Karpas-422 (cell line): ENCODE data around the gene PWP1. TPM values are rescaled to one million over a fixed set of nuclear protein-coding genes. Genes with fewer than 3 reads are reported as not detected.
A peak's percentile ranks its signal among the peaks of the same experiment; 100 is the strongest.
"Not testable (repeated sequence)": the region's sequence is repeated elsewhere in the genome, so short reads cannot be mapped to it uniquely, and the experiment has no call there.

Experiments used
- DNase-seq: peaks from one replicate; pipeline ENCODE4 v3.0.0-alpha.2; 2015
- H2AFZ ChIP-seq: fragments of 200-600 bp; sonication (generic); 2 replicates; pipeline ENCODE4 v1.6.1; 2014; ENCODE audit warnings: antibody characterized with exemption, low read length, mixed read lengths
- H3K27ac ChIP-seq: fragments of 200-600 bp; sonication (generic); 2 replicates; pipeline ENCODE4 v1.5.1; 2014; ENCODE audit warnings: mild to moderate bottlenecking, low read length, moderate library complexity
- H3K27me3 ChIP-seq: fragments of 200-600 bp; sonication (generic); 2 replicates; pipeline ENCODE4 v1.6.1; 2014; ENCODE audit warnings: low read length, mixed read lengths
- H3K36me3 ChIP-seq: fragments of 200-600 bp; sonication (generic); 2 replicates; pipeline ENCODE4 v1.6.1; 2014; ENCODE audit warnings: low read length, mixed read lengths; ENCODE audit not compliant: insufficient read depth
- H3K4me1 ChIP-seq: fragments of 200-600 bp; sonication (generic); 2 replicates; pipeline ENCODE4 v1.6.1; 2014; ENCODE audit warnings: mild to moderate bottlenecking, low read length, mixed read lengths
- H3K4me2 ChIP-seq: fragments of 200-600 bp; sonication (generic); 2 replicates; pipeline ENCODE4 v1.6.1; 2014; ENCODE audit warnings: low read length, low read depth, mild to moderate bottlenecking; ENCODE audit not compliant: poor library complexity, severe bottlenecking
- H3K4me3 ChIP-seq: fragments of 200-600 bp; sonication (generic); 2 replicates; pipeline ENCODE4 v1.5.1; 2014; ENCODE audit warnings: mild to moderate bottlenecking, antibody characterized with exemption, low read length, mixed read lengths
- H3K79me2 ChIP-seq: fragments of 200-600 bp; sonication (generic); 2 replicates; pipeline ENCODE4 v1.6.1; 2014; ENCODE audit warnings: mild to moderate bottlenecking, low read length, mixed read lengths
- H3K9ac ChIP-seq: fragments of 200-600 bp; sonication (generic); 2 replicates; pipeline ENCODE4 v1.6.0; 2014; ENCODE audit warnings: low read length
- H3K9me2 ChIP-seq: fragments of 200-600 bp; sonication (generic), shearing (Covaris generic); replicated peaks from 2 replicates; pipeline ENCODE4 v1.6.0; 2014; ENCODE audit warnings: mild to moderate bottlenecking, low read length, moderate library complexity; ENCODE audit not compliant: insufficient read depth
- H3K9me3 ChIP-seq: fragments of 300-700, 200-600 bp; sonication (generic); 2 replicates; pipeline ENCODE4 v1.6.1; 2014; ENCODE audit warnings: low read length, mixed read lengths
- H4K20me1 ChIP-seq: fragments of 200-600 bp; sonication (generic); 2 replicates; pipeline ENCODE4 v1.6.1; 2014; ENCODE audit warnings: mild to moderate bottlenecking, antibody characterized with exemption, low read length, low read depth; ENCODE audit not compliant: insufficient read depth
- total RNA-seq: library from RNA; depleted of rRNA; stranded (reverse); fragments of >200 nt; shearing (Covaris generic); gene quantifications from 2 replicates; pipeline ENCODE4 v1.2.3, GENCODE V29; 2014; ENCODE audit warnings: low replicate concordance

PWP1 gene
- total RNA-seq, 1 experiment from 2014 or later: 37.4 TPM

GRCh38 chr12:107695772-107696171 is 10.2 kb downstream of the PWP1 start:
- peaks cover 18% of the 10 kb centered on the region for H3K79me2 ChIP-seq
- not testable (repeated sequence) for H3K4me1 ChIP-seq, H3K9me2 ChIP-seq, H3K4me2 ChIP-seq, H3K4me3 ChIP-seq, H3K9me3 ChIP-seq, H3K9ac ChIP-seq, H2AFZ ChIP-seq, H4K20me1 ChIP-seq, H3K27me3 ChIP-seq, H3K27ac ChIP-seq
- H3K36me3 ChIP-seq: peaks cover 86% of the 10 kb centered on the region
- DNase-seq: peak; percentile 53

- no peak overlapping the region for H3K27ac ChIP-seq
- H3K79me2 ChIP-seq: 0 out of 2 replicates have a peak, but pooled peaks cover 4% of the 10 kb centered on the region
- no peaks in the 10 kb centered on the region for H3K27me3 ChIP-seq
- H3K4me3 ChIP-seq: no peak overlapping the region
- no peaks in the 10 kb centered on the region for H3K9me2 ChIP-seq
- no peak overlapping the region for H3K4me2 ChIP-seq
- H4K20me1 ChIP-seq: no peaks in the 10 kb centered on the region
- H3K4me1 ChIP-seq: no peaks in the 10 kb centered on the region
- no peak overlapping the region for H3K9ac ChIP-seq
- no peak overlapping the region for H2AFZ ChIP-seq
- no peak for DNase-seq
- peaks cover 79% of the 10 kb centered on the region for H3K36me3 ChIP-seq
- H3K9me3 ChIP-seq: no peaks in the 10 kb centered on the region
These were observed 16.5 kb downstream of the PWP1 start for GRCh38 chr12:107702106-107702505.

- Histone ChIP-seq H3K36me3 (peaks cover 73% of the 10 kb centered on the region), H3K4me1 (no peaks in the 10 kb centered on the region), H3K9me3 (no peaks in the 10 kb centered on the region), H3K9ac (no peak overlapping the region), H2AFZ (no peak overlapping the region), H3K4me2 (no peak overlapping the region), H4K20me1 (no peaks in the 10 kb centered on the region), H3K27me3 (no peaks in the 10 kb centered on the region), H3K9me2 (no peaks in the 10 kb centered on the region), H3K4me3 (no peak overlapping the region), H3K27ac (no peak overlapping the region), H3K79me2 (peaks cover 17% of the 10 kb centered on the region)
- no peak for DNase-seq
These were observed 18.4 kb downstream of the PWP1 start for GRCh38 chr12:107704041-107704440.

- H3K4me3 ChIP-seq, H3K27me3 ChIP-seq, H3K9me2 ChIP-seq, DNase-seq, H3K4me1 ChIP-seq, H4K20me1 ChIP-seq, H3K9ac ChIP-seq, H3K4me2 ChIP-seq, H3K27ac ChIP-seq, H2AFZ ChIP-seq, H3K9me3 ChIP-seq: not testable (repeated sequence)
- H3K36me3 ChIP-seq: peaks cover 67% of the 10 kb centered on the region
- peaks cover 14% of the 10 kb centered on the region for H3K79me2 ChIP-seq
These were observed 19.9 kb downstream of the PWP1 start for GRCh38 chr12:107705522-107705921.

- no peaks in the 10 kb centered on the region for H3K4me1 ChIP-seq
- H3K27ac ChIP-seq: no peak overlapping the region
- DNase-seq: no peak
- no peak overlapping the region for H3K9ac ChIP-seq
- H3K9me3 ChIP-seq: no peaks in the 10 kb centered on the region
- H3K9me2 ChIP-seq: no peaks in the 10 kb centered on the region
- H3K27me3 ChIP-seq: no peaks in the 10 kb centered on the region
- no peak overlapping the region for H3K4me3 ChIP-seq
- peaks cover 41% of the 10 kb centered on the region for H3K36me3 ChIP-seq
- no peaks in the 10 kb centered on the region for H4K20me1 ChIP-seq
- H2AFZ ChIP-seq: no peak overlapping the region
- H3K79me2 ChIP-seq: no peaks in the 10 kb centered on the region
- no peak overlapping the region for H3K4me2 ChIP-seq
These were observed 30.2 kb downstream of the PWP1 start for GRCh38 chr12:107715780-107716179.

- no peaks in the 10 kb centered on the region for H3K4me1 ChIP-seq
- H3K9ac ChIP-seq: no peak overlapping the region
- no peaks in the 10 kb centered on the region for H3K9me2 ChIP-seq
- no peaks in the 10 kb centered on the region for H3K27me3 ChIP-seq
- H3K36me3 ChIP-seq: peaks cover 16% of the 10 kb centered on the region; the same call in 1 of the 2 replicates
- H3K79me2 ChIP-seq: no peaks in the 10 kb centered on the region
- no peak overlapping the region for H3K4me3 ChIP-seq
- no peaks in the 10 kb centered on the region for H4K20me1 ChIP-seq
- no peaks in the 10 kb centered on the region for H3K9me3 ChIP-seq
- no peak overlapping the region for H3K27ac ChIP-seq
- no peak overlapping the region for H3K4me2 ChIP-seq
- no peak for DNase-seq
- H2AFZ ChIP-seq: no peak overlapping the region
These were observed 33.0 kb downstream of the PWP1 start for GRCh38 chr12:107718606-107719005.

- H3K36me3 ChIP-seq, DNase-seq, H4K20me1 ChIP-seq, H3K27ac ChIP-seq, H3K9me3 ChIP-seq, H3K4me2 ChIP-seq, H3K9ac ChIP-seq, H3K79me2 ChIP-seq, H3K4me1 ChIP-seq, H2AFZ ChIP-seq, H3K4me3 ChIP-seq, H3K9me2 ChIP-seq, H3K27me3 ChIP-seq: not testable (repeated sequence)
These were observed 41.7 kb downstream of the PWP1 start for GRCh38 chr12:107727327-107727726.

- not testable (repeated sequence) for H3K79me2 ChIP-seq
These were observed 42.1 kb downstream of the PWP1 start for GRCh38 chr12:107727742-107728141.

More at GRCh38 chr12:107727742-107728141, 42.1 kb downstream of the PWP1 start:
- H3K9me3 ChIP-seq, H2AFZ ChIP-seq, H3K36me3 ChIP-seq, H3K4me2 ChIP-seq, H3K4me3 ChIP-seq, H3K27ac ChIP-seq, H3K9me2 ChIP-seq, DNase-seq, H3K4me1 ChIP-seq, H3K27me3 ChIP-seq, H4K20me1 ChIP-seq, H3K9ac ChIP-seq: not testable (repeated sequence)
